ENCODE data around the gene PKMYT1.

DNA sequence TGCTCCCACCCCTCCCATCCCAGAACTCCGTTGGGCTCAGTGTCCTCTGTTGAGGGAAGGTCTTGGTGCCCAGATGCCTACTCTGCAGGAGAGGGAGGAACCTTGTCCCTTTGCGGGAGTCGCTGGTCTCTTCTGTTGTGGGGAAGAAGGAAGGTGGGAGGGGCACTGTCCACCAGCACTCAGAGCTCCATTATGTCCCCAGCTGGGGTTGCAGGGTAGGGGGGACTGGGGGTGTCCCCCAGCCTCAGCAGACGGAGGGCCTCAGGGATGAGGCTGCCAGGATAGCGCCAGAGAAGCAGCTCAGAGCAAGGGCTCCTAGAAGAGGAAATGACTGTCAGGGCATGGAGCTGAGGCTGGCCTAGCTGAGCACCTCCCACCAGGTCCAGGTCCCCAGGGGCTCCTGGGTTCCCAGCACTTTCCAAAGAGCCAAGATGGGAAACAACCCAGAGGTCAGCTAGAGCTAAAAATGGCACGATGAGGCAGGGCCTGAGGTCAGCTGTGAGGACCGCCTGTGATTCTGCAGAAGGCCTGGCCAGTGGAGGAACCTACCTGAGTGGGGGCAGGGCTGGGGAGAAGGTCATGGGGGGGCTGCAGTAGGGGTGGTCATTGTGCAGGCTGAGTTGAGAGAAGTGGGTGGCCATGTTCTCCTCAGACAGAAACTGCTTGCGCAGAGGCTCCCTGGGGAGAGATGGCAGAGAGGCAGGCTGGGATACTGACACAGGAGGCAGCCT lies 42.6 kb upstream of the PKMYT1 start:
- TF ChIP-seq, protein P1, sequence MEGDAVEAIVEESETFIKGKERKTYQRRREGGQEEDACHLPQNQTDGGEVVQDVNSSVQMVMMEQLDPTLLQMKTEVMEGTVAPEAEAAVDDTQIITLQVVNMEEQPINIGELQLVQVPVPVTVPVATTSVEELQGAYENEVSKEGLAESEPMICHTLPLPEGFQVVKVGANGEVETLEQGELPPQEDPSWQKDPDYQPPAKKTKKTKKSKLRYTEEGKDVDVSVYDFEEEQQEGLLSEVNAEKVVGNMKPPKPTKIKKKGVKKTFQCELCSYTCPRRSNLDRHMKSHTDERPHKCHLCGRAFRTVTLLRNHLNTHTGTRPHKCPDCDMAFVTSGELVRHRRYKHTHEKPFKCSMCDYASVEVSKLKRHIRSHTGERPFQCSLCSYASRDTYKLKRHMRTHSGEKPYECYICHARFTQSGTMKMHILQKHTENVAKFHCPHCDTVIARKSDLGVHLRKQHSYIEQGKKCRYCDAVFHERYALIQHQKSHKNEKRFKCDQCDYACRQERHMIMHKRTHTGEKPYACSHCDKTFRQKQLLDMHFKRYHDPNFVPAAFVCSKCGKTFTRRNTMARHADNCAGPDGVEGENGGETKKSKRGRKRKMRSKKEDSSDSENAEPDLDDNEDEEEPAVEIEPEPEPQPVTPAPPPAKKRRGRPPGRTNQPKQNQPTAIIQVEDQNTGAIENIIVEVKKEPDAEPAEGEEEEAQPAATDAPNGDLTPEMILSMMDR (IDR thresholded peaks at IDR 0.05) = no peak
- TF ChIP-seq, protein P2, sequence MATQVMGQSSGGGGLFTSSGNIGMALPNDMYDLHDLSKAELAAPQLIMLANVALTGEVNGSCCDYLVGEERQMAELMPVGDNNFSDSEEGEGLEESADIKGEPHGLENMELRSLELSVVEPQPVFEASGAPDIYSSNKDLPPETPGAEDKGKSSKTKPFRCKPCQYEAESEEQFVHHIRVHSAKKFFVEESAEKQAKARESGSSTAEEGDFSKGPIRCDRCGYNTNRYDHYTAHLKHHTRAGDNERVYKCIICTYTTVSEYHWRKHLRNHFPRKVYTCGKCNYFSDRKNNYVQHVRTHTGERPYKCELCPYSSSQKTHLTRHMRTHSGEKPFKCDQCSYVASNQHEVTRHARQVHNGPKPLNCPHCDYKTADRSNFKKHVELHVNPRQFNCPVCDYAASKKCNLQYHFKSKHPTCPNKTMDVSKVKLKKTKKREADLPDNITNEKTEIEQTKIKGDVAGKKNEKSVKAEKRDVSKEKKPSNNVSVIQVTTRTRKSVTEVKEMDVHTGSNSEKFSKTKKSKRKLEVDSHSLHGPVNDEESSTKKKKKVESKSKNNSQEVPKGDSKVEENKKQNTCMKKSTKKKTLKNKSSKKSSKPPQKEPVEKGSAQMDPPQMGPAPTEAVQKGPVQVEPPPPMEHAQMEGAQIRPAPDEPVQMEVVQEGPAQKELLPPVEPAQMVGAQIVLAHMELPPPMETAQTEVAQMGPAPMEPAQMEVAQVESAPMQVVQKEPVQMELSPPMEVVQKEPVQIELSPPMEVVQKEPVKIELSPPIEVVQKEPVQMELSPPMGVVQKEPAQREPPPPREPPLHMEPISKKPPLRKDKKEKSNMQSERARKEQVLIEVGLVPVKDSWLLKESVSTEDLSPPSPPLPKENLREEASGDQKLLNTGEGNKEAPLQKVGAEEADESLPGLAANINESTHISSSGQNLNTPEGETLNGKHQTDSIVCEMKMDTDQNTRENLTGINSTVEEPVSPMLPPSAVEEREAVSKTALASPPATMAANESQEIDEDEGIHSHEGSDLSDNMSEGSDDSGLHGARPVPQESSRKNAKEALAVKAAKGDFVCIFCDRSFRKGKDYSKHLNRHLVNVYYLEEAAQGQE (IDR thresholded peaks at IDR 0.05) = 0 out of 2 replicates have a peak, but pooled peaks have one; percentile 19
- no peak for TF ChIP-seq SREBF2 (IDR thresholded peaks at IDR 0.05)
- no peak for TF ChIP-seq MAX (IDR thresholded peaks at IDR 0.05)
- TF ChIP-seq POLR2A (IDR thresholded peaks at IDR 0.05; ENCODE audit: low read length) = peak; percentile 32; the same call in 1 of the 2 replicates
- TF ChIP-seq, protein P3, sequence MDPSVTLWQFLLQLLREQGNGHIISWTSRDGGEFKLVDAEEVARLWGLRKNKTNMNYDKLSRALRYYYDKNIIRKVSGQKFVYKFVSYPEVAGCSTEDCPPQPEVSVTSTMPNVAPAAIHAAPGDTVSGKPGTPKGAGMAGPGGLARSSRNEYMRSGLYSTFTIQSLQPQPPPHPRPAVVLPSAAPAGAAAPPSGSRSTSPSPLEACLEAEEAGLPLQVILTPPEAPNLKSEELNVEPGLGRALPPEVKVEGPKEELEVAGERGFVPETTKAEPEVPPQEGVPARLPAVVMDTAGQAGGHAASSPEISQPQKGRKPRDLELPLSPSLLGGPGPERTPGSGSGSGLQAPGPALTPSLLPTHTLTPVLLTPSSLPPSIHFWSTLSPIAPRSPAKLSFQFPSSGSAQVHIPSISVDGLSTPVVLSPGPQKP (IDR thresholded peaks at IDR 0.05; ENCODE audit: low read depth, low read length) = no peak
- TF ChIP-seq RFX5 (IDR thresholded peaks at IDR 0.05) = no peak
- TF ChIP-seq POLR2AphosphoS2 (conservative IDR thresholded peaks at IDR 0.05; ENCODE audit: low read length) = peak; percentile 20; the same call in 1 of the 2 replicates
- peak; percentile 42 for TF ChIP-seq PBX3 (IDR thresholded peaks at IDR 0.05)
- TF ChIP-seq EHMT2 (IDR thresholded peaks at IDR 0.05; ENCODE audit: low read depth) = no peak
- TF ChIP-seq, protein P4, sequence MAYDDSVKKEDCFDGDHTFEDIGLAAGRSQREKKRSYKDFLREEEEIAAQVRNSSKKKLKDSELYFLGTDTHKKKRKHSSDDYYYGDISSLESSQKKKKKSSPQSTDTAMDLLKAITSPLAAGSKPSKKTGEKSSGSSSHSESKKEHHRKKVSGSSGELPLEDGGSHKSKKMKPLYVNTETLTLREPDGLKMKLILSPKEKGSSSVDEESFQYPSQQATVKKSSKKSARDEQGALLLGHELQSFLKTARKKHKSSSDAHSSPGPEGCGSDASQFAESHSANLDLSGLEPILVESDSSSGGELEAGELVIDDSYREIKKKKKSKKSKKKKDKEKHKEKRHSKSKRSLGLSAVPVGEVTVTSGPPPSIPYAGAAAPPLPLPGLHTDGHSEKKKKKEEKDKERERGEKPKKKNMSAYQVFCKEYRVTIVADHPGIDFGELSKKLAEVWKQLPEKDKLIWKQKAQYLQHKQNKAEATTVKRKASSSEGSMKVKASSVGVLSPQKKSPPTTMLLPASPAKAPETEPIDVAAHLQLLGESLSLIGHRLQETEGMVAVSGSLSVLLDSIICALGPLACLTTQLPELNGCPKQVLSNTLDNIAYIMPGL (CRISPR knock-in tag; IDR thresholded peaks at IDR 0.05; ENCODE audit: borderline replicate concordance) = 0 out of 2 replicates have a peak, but pooled peaks have one; percentile 35
- no peak for TF ChIP-seq JUNB (IDR thresholded peaks at IDR 0.05)

Measured in A549 (cell line).